ENCODE data around the gene TMTC1. TPM values are rescaled to one million over a fixed set of nuclear protein-coding genes. Genes with fewer than 3 reads are reported as not detected.

The TMTC1 gene
- total RNA-seq, 4 donors from 2014 or later, result 83.9 to 169 (median 96.9) TPM

DNA sequence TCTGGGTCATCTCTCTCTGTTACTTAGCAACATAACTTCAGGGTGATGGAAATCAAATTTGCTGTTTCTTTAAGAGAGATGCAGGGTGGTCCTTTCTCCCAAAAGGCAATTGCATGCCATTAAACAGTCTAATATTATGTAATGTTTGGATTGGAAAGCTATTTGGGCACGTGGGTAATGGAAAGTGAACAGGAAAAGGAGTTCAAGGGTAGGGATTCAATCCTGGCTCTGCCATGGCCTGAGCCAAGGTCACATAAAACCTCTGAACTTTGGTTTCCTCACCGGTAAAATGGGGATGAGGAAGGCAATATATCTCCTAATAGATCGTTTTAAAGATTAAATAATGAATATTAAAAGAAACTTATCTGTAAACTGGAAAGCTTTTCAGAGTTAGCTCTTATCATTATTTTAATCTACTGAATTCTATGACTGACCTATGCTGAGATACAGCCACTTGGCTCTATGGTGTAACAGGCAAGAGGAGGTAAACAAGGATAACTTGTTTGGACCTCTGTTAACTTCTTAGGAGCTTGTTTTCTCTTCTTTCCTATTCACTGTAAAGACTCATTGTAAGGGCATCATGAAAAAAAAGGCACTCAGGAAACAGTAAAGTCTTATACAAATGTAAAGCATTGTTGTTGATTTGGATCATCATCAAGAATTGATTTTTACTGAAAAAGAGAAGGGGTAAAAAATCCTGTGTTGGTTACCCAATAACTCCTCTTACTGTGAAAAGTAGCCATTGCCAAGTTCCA lies 230.6 kb downstream of the TMTC1 start:
- DNase-seq (ENCODE audit: low spot score) (no peak), ATAC-seq (ENCODE audit: low FRiP score) (no peak)
- TF ChIP-seq, protein P1, sequence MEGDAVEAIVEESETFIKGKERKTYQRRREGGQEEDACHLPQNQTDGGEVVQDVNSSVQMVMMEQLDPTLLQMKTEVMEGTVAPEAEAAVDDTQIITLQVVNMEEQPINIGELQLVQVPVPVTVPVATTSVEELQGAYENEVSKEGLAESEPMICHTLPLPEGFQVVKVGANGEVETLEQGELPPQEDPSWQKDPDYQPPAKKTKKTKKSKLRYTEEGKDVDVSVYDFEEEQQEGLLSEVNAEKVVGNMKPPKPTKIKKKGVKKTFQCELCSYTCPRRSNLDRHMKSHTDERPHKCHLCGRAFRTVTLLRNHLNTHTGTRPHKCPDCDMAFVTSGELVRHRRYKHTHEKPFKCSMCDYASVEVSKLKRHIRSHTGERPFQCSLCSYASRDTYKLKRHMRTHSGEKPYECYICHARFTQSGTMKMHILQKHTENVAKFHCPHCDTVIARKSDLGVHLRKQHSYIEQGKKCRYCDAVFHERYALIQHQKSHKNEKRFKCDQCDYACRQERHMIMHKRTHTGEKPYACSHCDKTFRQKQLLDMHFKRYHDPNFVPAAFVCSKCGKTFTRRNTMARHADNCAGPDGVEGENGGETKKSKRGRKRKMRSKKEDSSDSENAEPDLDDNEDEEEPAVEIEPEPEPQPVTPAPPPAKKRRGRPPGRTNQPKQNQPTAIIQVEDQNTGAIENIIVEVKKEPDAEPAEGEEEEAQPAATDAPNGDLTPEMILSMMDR (IDR thresholded peaks at IDR 0.05), result no peak

DNA sequence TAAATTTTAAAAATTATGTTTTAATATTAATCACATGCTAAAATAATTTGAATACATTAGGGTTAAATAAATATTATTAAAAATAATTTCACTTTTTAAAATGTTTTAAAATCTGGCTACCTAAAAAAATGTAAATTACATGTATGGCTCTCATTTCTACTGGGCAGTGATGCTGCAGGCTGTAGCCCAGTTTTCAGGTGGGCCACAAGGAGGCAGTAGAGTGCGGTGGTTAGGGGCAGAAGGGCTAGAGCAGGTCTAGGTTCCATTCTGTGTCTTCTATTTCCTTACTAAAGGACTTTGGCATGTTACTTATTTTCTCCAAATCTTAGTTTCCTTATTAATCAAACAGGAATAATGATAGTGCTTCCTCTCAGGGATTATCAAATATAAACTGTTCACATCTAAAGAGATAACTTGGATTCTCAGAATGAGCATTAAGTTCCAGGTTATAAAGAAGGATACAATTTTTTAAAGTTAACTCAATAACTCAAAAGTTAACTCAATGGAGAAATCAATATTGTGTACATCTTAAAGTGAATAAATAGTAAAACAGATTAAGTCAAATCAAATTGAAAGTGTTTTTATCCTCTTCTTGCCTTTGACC lies 231.3 kb downstream of the TMTC1 start:
- TF ChIP-seq, protein P1 (IDR thresholded peaks at IDR 0.05), result no peak
- DNase-seq (ENCODE audit: low spot score) (no peak), ATAC-seq (ENCODE audit: low FRiP score) (peak; percentile 82)

DNA sequence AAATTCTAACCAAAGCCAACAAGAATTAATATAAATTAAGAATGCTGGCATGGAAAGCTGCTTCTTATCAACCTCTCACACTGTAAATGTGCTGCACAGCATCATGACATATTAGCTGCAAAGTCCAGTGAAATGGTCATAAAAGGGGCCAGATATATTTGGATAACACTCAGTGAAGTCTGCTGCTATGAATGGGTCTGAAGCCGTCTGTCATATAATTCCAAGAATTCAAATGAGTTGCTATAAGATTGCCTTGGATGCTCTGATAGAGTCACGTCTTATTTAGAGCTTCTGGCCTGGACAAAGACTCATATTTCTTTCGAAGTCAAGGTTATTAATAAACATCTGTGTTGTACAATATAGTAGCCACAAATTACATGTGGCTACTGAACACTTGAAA lies 231.9 kb downstream of the TMTC1 start:
- TF ChIP-seq, protein P1 (IDR thresholded peaks at IDR 0.05), result no peak
- DNase-seq (ENCODE audit: low spot score), result no peak
- ATAC-seq (ENCODE audit: low FRiP score), result no peak

DNA sequence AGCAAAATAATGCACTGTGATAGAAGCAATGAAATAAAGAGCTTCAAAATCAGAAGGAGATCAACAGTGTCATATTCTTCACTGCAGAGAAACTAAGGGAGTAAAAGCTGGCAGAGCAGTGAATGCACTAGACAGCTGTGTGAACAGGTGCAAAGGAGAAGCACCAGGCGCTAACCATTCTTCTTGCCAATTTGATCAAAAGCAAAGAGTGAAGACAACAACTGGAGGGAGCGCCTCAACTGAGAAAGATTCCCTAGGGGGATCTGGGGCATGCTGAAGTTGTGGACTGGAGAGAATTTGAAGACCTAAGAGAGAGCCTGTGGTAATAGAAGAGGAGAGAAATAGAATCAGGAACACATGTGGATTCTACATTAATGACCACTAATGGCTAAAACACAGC lies 235.9 kb downstream of the TMTC1 start:
- TF ChIP-seq, protein P1 (IDR thresholded peaks at IDR 0.05), result no peak
- no peak for DNase-seq (ENCODE audit: low spot score)
- no peak for ATAC-seq (ENCODE audit: low FRiP score)

DNA sequence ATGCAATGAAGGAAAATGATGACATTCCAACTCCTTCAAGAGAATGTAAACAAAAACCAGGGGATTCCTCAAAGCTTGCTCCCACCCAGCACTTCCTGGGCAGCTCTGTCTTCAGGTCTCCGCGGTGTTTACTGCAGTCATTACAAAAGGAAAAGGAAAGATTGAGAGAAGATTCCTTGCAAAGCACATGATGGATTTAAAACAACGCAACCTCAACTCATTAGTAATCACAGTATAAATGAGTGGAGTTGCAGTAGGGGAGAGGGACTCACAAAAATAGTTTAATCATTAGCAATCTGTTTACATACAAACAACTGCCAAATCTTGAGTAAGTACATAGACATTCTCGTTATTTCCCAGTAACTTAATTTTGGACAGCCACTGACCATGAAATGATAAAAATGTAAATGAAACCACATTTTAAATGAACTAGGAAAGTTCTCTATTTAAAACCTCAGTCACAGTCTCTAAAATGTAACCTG lies 236.6 kb downstream of the TMTC1 start:
- DNase-seq (ENCODE audit: low spot score), result no peak

DNA sequence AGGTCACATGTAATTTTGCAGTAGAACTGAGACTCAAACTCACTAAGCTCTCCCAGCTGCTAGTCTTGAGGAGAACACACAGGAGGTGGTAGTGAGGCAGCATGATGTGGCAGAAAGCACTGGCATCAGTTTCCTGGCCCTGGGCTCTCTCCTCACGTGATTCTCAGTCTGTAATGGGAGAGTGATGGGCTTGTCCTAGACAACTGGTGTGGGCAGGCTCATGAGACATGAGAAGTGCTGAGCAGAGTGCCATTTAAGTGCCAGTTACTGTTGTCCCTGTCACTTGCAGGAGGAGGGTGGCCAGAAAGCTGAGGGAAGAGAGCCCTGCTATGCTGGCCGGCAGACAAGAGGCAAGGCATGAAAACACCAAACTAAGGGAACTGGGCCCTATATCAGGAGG lies 237.7 kb downstream of the TMTC1 start:
- DNase-seq (ENCODE audit: low spot score) (no peak), ATAC-seq (ENCODE audit: low FRiP score) (no peak)
- TF ChIP-seq, protein P1 (IDR thresholded peaks at IDR 0.05), result no peak

More for the DNA sequence above, 236.6 kb downstream of the TMTC1 start:
- TF ChIP-seq, protein P1 (IDR thresholded peaks at IDR 0.05), result no peak
- no peak for ATAC-seq (ENCODE audit: low FRiP score)

DNA sequence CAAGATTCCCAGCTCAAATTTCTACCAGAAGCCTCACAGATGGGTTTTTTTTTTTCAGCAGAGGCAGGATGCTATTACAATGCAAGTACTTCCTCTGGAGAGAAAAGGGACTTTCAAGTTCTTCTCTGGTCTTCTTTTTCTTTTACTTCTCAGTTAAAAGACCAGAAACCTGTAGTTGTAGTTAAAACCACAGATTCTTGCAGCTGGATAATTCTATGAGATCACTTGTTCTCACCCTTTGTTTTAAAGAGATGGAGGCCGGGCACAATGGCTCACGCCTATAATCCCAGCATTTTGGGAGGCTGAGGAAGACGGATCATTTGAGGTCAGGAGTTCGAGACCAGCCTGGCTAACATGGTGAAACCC lies 238.7 kb downstream of the TMTC1 start:
- no peak for ATAC-seq (ENCODE audit: low FRiP score)
- TF ChIP-seq, protein P1 (IDR thresholded peaks at IDR 0.05), result no peak
- no peak for DNase-seq (ENCODE audit: low spot score)

All from omental fat pad (tissue), 4 donors.